Measurements from ENCODE around the gene VEGFC.

VEGFC gene

GRCh38 chr4:176795441-176795840 lies 2.7 kb upstream of the VEGFC start:
- DNase-seq, result no peak

DNA sequence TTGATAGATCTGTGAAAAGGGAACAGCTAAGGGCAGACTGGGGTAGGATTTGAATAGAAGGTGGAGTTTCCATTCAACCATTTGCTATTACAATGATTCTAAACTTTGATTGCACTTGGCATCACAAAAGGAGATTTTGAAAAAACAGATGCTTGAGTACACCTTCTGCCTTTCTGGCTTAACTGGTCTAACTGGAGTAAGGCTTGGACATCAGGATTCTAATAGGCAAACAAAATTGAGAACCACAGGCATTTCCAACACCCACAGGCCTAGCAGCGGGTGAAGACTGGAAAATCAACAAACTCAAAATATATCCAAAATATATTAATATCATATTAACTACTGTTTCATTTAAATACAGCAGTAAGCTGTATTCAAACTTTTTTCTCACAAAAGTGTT lies 1.9 kb upstream of the VEGFC start:
- no peak for DNase-seq

GRCh38 chr4:176794151-176794550 lies 1.4 kb upstream of the VEGFC start:
- no peak for DNase-seq

GRCh38 chr4:176793060-176793605 lies 411 bp upstream of the VEGFC start:
- DNase-seq, result no peak

DNA sequence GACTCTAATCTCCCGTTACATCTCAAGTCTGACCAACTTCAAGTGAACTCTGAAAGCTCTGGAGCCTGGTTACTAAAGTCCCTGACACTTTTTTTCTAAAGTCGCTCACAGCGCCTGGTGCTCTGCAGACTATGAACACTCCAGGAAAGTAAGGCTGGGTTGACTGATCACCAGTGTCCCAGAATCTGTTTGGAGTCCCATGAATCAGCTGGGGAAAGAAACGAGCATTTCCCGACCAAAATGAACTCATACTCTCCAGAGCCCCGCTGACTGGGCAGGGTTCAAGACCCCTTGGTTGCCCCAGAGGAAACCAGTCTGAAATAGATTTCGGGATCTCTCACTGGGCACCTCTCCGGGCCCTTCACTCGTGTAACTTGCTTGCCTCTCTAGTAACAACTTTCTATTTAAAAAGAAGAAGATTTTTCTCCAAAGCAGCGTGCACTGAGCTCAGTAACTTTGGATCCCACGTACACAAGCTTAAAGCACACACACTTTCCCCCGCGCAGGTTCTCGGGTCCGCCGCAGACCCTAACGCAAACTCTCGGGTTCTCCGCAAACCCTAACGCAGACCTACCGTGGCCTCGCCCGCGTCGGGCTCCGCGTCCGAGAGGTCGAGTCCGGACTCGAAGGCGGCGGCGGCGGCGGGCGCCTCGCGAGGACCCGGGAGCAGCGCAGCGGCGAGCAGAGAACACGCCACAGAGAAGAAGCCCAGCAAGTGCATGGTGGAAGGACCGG lies 964 bp downstream of the VEGFC start:
- DNase-seq, result no peak

GRCh38 chr4:176790398-176790797 lies 2.3 kb downstream of the VEGFC start:
- DNase-seq, result no peak

DNA sequence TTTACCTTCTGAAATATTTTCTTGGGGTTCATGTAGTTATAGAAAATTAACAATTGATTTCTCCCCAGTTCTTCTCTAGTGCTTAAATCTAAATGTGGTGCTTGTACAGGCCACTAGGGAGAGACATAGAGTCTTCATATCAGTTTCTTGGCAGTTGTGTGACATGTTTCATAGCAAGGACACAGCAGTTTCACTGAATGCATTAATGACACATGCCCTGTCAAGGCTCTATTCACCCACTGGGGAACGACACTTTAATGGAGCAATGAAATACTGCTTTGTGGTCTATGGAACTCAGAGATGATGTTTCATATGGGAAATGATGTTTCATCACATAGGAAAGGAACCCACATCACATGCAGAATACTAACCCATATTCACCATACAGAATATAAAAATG lies 2.8 kb downstream of the VEGFC start:
- no peak for DNase-seq

DNA sequence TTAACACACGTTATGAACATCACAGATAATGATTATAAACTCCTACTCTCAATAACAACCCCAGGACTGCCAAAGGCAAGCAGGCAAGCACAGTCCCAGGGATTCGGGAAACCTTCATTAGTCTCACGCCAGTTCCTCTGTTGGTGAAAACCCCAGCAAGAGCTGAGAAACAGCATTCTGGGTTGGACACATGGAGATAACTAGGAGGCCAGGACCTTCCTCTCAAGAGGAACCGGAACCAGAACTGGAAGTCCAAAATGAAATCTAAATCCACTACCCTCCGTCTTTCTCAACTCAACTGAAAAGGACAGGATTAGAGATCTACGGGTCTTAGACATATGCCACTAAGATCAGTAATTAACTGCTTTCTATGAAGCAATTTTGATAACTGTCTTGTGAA lies 3.8 kb downstream of the VEGFC start:
- DNase-seq, result no peak

- DNase-seq, result no peak
Measured at GRCh38 chr4:176788248-176788647, 4.5 kb downstream of the VEGFC start.

DNA sequence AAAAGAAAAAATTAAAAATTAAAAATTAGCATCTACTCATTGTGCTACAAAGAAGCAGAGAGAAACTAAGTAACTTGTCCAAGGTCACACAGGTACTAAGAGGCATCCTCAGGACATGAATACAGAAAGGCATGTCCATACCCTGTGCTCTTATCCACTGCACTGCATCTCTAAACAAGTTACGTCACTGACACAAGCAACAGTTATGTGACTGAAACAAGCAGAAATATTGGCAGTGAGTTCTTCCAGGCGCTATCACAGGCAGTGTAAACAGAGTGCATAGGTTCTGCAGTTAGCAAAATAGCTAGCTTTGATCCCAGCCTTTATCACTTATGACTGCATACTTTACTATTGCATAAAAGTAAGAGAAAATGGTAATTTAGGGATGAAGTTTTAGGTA lies 7.9 kb downstream of the VEGFC start:
- DNase-seq, result no peak

GRCh38 chr4:176782794-176783193 lies 9.9 kb downstream of the VEGFC start:
- no peak for DNase-seq

GRCh38 chr4:176782191-176782590 lies 10.5 kb downstream of the VEGFC start:
- no peak for DNase-seq

- DNase-seq, result no peak
Measured at GRCh38 chr4:176781739-176782100, 11.0 kb downstream of the VEGFC start.

DNA sequence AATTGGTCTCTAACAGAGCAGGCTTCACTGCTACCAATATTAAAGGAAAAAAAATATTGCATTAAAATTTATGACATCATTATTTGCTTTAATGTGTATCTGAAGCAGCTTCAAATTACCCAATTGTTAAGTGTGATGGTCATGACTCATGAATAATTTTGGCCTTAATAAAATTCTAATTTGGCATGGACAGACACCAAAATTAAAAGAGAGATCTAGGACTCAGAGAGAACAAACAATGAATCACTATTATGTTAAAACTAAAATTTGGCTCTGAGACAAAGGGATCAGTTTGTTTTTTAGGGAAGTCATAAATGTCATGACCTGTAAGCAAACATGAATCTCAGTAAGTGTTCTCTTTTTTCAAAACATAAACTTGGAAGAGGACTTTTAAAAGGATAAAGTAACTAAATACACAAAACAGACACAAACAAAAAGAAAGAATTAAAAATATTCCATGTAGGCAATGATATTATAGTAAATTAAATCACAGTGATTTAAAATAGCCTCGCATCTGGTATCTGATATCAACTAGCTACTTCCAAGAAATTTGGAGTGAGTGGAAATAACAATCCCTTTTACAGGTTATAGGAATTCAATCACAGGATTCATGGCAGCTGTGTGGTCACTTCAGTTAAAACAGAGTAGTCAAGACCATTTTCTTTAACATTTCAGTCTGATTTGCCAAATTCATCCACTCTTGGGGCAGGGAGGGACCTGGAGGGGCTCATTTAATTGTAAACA lies 11.6 kb downstream of the VEGFC start:
- DNase-seq, result no peak

- no peak for DNase-seq
Measured at GRCh38 chr4:176779421-176779820, 13.3 kb downstream of the VEGFC start.

DNA sequence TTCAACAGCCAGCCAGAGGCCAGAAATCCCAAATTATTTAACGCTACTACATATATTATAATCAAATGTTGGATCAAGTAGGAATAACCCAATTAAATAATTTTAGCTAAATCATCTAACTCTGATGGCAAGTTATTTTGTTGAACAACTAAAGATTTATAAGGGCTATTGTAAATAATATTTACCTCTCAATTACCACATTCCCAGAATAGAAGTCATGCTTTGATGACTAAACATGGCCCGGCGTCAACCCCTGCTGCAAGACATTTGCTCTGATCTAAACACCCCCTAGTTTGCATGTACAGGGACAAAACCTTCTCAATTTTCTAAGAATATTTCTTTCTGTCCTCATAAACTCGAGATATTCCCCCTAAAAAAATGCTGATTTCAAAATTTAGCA lies 14.2 kb downstream of the VEGFC start:
- no peak for DNase-seq

- no peak for DNase-seq
Measured at GRCh38 chr4:176778063-176778462, 14.7 kb downstream of the VEGFC start.

DNA sequence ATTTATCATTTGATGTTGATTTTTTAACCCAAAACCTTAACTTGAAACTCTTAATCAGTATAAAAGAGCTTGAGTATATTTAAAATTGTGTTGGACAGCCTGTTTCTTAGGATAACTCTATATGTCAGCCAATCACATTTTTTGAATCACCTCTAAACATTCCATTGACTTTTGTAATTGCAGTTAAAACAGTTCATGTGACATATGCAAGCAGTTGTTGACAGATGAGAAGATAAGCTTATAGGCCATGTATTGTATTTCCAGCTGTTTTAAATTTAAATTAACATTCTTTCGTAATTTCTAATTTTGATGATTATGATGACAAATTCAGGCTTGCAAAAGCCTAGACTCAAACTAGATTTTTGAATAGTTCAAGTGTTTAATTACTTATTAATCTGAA lies 17.4 kb downstream of the VEGFC start:
- no peak for DNase-seq

DNA sequence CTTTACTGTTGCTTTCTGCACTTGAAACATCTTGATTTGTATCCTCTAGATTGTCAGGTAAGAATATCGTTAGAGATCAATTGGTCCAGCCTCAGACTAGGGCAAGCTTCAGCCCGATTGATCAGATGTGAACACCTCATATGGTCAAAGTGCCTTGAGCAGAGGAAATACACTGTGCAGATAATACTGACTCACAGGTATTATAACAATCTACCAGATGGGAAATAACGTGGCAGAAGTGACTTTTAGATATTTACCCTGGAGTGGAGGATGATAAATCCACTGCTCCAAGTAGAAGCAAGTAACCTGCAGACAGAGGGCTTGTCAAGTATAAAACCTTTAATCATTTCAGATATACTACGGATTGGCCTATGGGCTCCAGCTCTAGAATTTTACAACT lies 17.9 kb downstream of the VEGFC start:
- no peak for DNase-seq

DNA sequence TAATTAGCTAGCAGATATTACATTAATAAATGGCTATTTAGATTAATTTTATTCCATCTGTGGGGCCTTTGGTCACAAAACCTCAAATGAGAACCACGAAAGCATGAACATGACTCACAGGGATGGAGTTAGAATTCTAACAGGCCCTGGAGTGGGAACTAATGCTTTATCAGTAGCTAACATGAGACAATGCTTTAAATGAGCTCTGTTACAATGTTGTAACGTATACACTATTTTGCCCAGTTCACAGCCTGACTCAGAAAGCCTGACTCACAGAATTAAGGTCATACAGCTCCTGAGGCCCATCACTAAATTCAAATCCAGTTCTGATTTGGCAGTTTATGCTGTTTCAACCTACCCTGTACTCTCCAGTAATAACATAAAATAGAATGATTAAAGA lies 23.2 kb downstream of the VEGFC start:
- no peak for DNase-seq

DNA sequence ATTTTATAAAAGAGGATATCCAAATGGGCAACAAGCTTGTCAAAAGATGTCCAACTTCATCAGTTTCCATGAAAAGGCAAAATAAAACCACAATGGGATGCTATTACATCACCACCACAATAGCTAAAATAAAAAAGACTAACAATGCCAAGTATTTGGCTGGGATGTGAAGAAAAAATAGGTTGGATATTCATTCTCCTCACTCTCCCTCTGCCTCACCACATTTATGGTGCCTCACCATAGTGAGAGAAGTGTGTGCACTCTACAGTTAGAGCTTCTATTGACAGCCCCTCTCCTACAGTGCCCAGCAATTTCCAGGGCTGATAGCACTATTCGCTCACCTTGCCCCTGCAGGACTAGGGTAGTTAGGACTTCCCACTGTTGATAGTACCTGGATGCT lies 25.5 kb downstream of the VEGFC start:
- no peak for DNase-seq

DNA sequence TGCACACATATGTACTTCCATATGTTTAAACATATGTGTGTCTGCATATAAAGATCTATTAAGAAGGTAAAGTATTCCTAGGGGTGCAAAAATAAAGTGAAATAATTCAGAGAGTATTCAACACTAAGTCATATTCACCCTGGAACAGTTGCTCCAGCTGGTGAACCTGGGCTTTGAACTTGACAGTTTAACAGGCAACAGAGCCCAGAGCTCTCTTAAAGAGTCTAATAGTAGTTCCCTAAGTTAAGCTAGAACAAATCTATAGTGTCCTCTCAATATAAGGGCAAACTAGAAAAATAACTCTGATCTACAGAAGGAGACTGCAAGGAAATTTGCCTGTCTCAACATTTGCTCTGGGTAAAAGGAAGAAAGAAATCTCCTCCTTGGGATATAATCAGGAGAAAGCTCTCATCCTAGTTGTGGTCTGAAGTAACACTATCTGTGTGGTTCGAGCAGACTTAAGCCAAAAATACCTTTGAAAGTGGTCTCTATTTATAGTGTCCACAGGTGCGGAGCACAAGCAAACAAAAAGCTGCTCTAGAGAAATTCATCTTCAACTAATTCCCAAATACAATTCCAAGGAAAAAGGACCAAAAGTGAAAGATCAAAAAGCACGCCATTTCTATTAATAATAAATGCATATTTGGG lies 29.9 kb downstream of the VEGFC start:
- no peak for DNase-seq

- no peak for DNase-seq
Measured at GRCh38 chr4:176761872-176762271, 30.9 kb downstream of the VEGFC start.

GRCh38 chr4:176760471-176760870 lies 32.3 kb downstream of the VEGFC start:
- no peak for DNase-seq
